GM19023 (cell line): Measurements from ENCODE around the gene PPP1R13L.
A peak's percentile ranks its signal among the peaks of the same experiment; 100 is the strongest.

Experiments used
- ATAC-seq: cut with Tn5 transposase; IDR thresholded peaks from one replicate; pipeline ENCODE4 v1.9.1; 2021; ENCODE audit warnings: mild to moderate bottlenecking, moderate library complexity; ENCODE audit not compliant: unreplicated experiment

Gene PPP1R13L

DNA sequence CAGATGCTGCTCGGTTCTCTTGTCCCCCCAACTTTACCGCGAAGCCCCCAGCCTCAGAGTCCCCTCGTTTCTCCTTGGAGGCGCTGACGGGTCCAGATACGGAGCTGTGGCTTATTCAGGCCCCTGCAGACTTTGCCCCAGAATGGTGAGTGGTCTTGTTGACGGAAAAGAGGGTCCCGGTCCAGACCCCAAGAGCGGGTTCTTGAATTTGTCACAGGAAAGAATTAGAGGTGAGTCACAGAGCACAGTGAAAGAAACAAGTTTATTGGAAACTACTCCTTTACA, 2.2 kb upstream of the PPP1R13L start:
- no peak for ATAC-seq

DNA sequence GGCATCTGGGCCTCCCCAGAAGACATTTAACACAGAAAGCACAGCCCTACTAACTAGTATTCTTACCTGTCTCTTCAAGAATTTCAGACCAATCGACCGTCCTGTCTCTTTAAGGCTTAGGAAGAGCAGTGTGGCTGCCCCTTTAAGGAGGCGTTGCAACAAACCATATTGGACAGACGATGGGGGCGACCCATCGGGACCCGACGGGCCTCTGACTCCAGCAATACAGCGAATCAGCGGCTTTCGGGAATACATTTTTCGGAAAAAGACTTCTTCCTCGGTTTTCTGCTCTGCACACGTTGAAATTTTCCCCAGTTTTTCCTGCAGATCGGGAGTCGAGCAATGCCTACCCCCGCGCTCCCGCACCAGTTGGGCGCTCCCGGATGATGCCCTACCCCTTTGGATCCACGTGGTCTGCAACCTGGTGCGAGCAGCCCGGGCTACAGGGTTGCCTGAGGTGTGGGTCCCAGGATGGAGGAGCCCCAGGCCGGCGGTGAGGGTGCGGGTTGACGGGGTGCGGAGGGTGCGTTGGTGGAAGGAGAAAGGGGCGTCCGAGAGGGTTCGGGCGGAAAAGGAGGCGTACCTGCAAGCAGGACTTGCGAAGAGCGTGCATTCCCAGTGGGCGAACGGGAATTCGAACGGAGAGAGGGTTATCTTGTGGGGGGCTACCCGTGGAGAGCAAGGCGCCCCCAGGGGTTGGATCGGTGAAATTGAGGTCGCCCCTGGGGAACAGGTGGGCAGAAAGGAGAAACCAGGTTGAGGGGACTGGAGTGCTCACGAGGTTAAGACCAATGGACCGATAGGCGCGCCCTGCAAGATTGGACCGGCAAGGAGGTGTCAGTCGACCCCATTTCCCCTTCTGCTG, 1.6 kb upstream of the PPP1R13L start, which contains the start of gene POLR1G:
POLR1G (plus strand) TSS at position 419 of the 865 bp plus-strand sequence; CDS start at position 472, 53 bp downstream.
- peak; percentile 74 for ATAC-seq

DNA sequence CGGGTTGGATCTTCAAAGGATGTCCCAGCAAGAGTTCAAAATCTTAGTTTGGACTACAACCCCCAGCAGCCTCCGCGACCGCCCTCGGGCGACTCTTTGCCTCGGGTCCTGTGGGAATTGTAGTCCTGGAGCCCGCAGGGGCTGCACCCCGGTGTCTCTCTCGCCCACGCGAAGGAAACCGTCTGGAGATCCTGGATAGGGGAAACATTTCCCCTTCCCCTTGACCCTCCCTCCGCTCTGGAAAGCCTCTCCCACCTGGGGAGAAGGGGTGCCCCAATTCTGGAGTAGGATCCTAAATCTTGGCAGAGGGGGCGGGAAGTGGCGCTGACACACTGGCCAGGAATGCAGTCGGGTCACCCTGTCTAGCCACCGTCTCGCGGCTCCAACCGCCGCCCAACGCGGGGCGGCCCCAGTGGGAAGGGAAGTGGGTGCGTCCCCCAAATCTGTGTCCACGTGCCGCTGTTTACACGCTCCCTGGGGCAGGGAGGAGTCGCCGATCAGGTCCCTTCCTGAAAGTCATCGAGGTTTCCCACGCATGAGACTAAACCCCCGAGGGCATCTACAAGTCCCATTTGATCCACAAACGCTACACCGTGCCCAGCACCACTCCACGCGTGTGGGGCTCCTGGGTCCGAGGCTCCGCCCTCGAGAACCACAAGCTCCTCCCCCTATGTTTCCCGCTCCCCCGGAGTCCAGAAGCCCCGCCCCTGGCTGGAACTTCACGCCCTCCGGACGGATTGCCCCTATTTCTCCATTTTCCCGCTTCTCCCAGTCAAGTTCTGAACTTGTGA, 761 bp upstream of the PPP1R13L start:
- ATAC-seq, result peak; percentile 56

DNA sequence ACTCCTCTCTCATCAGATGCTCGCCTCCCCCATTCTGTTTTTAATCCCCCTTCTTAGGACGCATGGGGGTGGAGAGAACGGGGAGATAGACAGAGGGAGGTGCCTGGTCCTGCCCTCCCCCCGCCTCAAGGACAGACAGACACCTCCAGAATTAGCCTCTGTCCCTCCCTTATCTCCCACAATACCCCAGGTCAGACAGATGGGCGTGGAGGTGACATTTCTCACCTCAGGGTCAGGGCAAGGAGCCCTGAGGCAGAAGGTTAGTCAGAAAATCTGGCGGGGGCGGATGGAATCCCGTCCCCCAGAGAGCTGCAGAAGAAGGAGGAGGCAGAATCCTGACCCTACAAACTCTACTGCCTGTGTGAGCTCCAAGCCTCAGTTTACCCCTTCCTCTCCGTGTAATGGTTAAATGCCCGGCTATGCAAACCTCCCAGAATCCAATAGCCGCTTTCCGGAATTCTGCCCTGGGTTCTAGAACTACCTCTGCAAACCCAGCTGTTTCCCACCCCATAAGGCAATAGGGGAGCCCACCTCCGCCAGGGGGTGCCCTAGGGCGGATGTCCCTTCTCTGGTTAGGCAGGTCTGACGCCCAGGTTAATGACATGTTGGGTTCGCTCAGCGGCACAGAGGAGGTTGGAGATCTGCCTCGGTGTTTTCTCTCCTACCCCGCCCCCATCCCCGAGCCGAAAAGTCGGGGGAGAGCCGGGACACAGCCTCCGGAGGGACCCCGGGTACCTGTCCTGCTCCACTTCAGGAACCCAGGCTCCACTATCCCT, 900 bp downstream of the PPP1R13L start:
- no peak for ATAC-seq

DNA sequence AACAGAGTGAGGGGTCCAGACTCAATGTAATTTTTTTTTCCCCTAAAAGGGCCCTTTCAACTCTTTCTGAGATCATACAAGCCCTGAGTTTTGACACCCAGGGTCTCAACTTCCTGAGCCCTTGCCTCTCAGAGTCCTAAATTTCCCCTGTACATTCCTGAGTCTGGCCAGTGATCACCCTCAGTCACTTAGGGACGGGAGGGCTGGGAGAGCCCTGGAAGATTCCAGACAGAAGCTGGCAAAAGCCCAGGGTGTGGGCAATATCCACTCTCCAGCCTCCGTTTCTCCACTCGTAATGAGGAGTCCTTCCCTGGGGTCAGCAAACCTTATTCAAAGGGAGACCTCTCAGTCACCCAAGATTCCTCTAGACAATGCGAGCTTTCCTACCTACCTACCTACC, 1.6 kb downstream of the PPP1R13L start:
- no peak for ATAC-seq

DNA sequence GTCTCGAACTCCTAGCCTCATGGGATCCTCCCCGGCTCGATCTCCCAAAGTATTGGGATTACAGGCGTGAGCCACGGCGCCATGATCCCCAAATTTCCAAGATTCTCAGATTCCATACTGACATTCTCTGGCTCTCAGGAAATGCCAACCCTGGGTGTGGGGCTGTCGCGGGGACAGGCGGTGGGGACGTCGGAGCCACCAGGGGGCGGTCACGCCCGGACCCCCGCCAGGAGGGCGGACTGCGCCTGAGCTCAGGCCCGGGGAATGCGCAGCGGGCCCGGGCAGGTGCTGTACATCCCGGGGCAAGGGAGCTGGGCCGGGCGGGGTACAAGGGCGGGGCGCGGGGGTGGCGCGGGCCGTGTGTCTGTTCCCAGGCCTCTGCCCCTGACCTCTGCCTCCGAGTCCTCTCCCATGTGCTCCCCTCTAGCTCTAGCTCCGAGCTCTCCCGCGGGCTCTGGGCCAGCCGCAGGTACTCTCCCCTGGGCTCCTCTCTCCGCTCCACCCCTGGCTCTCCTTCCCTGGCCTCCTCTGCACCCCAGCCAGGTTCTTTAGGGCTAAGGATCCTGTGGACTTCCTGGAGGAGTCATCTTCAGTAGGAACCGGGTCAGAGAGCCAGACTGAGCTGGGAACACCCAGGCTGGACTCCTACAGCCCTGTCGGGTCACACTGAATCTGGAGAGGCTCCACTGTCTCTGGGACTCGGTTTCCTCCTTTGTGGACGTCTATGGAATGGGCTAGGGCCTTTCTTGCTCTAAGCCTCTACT, 2.4 kb downstream of the PPP1R13L start:
- ATAC-seq, result no peak

DNA sequence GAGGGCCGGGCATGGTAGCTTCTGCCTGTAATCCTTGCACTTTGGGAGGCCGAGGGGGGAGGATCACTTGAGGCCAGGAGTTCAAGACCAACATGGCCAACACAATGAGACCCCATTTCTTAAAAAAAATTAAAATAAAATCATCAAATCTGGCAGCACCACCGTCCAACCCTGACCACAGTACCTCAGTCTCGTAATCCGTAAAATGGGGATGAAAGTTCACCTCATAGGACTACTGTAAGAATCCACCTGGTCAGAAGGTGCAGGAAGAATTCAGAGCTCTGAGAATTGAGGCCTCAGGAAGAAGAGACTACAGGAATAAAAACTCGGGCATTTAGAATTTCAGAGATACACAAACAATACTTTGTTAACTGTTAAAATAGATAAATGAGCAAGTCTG, 3.1 kb downstream of the PPP1R13L start:
- no peak for ATAC-seq

DNA sequence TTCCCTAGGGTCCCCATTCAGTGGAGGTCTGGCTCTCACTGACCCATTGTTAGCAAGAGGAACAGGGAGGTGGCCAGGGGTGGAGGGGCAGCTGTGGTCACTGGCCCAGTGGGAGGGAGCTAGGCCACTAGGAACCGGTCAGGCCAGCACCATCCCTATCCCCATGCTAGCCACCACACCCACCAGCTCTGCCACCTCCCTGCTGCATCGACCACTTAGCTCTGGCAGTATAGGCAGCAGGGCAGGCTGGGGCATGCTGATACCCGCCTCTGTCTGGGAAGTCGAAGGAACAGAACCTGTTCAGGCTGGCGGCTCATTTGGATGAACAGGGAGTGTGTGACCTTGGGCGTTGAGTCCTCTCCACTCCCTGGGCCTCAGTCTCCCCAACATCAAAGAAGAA, 4.7 kb downstream of the PPP1R13L start:
- no peak for ATAC-seq

DNA sequence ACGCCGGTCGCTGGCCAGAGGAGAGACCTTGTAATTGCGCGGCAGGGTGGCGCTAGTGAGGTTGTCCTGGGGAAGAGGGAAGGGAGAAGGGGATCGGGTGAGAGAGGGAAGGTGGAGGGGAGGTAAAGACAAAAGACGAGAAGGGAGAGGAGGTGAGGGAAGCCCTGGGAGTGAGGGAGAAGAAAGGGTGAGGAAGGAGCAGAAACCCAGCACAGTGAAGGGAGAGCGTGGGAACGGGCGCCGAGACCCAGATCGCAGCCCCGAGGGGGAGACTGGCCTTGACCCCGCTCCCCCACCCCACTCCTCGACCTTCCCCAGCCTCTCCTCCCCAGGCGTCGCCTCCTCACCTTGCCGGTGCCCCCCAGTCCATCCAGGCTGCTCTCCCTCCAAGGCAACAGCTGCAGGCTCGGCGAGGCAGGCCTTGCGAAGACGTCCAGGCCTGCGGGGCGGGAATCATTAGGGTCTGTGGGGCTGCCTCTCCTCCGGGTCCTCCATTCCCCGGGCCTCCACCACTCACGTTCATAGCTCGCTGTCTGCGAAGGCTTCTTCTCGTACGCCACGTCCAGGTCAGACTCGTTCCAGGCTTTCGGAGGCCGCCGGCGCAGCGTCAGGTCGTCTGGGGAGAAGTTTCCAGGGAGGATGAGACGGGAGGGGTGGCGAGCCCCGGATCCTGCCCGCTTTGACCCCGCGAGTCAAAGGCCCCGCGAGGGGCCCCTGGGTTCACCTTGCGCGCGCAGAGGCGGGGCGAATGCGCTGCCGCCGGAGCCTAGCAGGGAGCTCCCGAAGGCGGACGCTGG, 8.8 kb downstream of the PPP1R13L start:
- no peak for ATAC-seq

DNA sequence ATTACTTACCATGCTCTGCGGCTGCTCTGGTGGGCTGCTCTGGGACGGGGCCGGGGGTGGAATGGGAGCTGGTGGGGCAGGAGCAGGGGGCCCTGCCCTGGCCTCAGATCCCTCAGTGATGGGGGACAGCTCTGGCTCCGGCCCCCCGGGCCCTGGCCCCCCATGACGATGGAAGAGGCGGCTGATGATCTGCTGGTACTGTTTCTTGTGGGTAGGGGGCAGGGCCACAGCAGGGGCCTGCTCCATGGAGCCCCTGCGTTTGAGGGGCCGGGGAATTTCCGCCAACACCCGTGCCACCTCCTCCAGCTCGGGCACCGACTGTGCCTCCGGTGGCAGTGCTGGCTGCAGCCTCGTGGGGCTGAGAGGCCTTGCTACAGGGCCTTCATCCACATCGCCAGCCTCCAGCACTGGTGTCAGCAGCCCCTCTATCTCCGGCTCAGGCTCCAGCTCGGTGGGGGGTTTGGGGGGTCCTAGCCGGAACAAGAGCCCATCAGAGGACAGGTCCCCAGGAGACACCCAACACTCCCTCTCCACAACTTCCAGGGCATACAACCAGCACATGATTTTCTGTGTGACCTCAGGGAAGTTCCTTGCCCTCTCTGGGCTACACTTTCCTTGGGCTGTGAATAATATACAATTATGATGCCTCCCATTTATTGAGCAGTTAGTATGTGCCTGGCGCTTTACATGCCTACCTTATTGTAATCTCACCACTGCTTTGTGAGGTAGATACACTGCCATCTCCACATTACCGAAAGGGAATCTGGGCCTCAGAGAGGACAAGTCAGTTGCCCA, 12.8 kb downstream of the PPP1R13L start:
- ATAC-seq, result no peak

DNA sequence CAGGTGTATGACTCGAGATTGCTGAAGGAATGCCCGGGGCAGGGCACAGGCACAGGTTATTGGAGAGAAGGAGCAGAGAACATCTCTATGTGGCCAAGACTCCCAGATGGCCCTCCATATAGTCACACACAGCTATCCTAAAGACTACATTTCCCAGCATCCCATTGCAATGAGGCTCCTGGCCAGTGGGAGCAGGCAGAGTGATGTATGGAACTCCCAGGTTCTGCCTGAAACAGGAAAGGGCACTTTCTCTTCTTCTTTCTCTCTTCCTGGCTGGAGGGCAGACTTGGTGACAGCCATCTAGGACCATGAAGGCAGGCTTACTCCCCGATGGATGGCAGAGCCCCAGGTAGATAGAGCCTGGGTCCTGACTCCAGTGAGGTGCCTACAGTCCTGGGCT, 13.5 kb downstream of the PPP1R13L start:
- no peak for ATAC-seq

DNA sequence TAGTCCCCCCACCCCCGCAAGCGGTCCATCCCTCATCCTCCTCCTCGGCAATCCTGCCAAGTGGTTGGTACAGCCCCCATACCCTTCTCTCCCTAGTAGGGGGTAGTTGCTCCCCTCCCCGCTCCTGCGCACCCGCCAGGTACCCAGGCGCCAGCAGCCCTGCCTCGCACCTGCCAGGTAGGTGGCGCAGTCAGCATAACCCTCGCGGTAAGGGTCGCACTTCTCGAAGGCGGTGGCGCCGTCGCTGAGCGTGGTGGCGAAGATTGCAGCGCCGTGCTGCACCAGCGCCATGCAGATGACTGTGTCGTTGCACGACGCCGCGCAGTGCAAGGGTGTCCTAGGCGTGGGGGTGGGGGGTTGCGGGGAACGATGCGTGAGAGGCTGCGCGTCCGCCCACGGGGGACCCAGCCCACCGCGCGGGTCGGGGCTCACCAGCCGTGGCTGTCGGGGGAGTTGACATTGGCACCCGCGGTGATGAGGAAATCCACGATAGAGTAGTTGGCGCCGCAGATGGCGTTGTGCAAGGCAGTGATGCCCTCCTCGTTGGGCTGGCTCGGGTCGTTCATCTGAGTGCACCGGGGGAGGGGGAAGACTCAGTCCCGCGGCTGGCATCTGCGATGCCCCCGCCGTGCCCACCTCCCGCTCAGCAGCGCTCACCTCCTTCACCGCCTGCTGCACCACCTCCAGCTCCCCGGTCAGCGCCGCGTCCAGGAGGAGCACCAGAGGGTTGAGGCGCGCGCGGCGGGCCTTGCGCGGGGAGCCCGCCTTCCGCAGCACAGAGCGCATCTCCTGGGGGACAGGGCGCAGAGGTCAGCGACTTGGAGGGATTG, 19.3 kb downstream of the PPP1R13L start:
- no peak for ATAC-seq

DNA sequence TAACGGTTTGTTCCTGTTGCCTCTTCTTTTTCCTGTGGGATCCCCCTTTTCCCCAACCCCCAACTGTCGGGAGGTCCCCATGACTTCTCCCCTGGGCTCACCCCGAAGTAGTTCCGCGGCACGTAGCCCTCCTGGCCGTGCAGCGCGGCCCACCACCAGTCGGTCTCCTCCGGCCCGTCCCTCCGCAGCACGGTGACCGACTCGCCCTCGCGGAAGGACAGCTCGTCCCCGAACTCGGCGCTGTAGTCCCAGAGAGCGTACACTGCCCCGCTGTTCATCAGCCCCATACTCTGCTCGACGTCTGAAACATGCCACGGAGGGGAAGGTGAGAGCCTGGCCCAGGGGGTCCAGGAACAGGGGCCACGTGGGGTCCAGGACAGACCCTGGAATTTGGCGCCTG, 22.4 kb downstream of the PPP1R13L start:
- ATAC-seq, result no peak

DNA sequence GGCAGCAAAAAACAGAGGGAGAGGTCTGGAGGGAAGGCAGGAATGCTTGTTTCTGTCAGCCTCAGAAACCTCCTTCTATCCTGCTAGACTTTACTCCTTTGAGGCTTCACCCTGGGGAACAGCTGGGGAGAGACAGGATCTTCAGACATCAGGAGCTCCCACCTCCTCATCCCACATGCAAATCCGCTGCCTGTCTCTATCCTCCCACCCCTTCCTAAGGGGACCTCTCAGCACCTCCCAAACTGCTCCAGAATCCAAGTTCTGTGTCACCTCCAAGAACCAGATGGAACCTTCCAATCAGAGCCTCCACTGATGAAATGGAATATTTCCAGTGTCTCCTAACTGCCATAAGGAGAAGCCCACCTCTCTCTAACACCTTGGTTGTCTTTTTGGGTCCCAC, 24.8 kb downstream of the PPP1R13L start:
- ATAC-seq, result no peak

DNA sequence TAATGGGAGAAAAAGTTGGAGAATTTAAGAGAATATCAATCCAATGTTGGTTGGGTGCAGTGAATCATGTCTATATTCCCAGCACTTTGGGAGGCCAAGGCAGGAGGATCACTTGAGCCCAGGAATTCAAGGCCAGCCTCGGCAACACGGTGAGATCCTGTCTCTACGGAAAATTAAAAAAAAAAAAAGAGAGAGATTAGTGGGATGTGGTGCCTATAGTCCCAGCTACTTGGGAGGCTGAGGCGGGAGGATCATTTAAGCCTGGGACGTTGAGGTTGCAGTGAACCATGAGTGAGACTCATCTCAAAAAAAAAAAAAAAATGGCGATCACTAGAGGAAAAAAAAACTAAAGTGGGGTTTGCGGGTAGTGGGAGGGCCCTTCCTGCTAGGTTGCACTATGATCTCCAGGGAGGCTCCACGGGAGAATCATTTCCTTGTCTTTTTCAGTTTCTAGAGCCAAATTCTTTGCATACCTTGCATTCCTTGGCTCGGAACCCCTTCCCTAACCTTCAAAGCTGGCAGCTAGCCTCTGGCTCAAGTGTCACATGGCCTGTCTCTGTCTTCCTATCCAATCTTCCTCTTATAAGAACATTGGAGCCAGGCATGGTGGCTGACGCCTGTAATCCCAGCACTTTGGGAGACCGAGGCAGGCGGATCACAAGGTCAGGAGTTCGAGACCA, 28.7 kb downstream of the PPP1R13L start:
- no peak for ATAC-seq

DNA sequence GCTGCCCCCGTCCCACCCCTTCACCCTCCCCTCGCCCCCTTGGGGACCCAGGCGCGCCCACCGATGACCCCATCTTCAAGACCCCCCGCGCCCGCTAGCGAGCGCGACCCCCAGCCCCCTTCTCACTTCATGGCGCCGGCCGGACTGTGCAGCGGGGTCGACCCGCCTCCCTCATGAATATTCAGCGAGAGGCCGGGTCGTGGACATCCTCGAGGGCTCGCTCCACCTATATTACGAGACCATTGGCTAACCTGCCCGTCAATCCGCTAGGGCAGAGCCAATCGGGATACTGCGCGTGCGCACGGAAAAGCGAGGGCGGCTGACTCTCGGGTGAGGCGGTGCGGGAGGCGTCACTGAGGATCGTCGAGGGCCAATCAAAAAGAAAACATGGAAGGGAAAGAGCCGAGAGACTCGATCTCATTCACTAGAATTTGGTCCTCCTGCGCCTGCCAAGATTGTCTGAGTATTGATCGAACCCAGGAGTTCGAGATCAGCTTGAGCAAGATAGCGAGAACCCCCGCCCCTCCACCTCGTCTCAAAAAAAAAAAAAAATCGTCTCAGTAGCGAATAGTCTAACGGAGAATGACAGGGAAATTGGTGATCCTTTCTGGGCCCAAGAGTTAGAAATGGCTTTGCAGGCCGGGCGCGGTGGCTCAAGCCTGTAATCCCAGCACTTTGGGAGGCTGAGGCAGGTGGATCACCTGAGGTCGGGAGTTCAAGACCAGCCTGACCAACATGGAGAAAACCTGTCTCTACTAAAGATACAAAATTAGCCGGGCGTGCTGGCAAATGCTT, 34.3 kb downstream of the PPP1R13L start, which contains the start of gene ERCC2:
ERCC2 (minus strand) TSS at position 164 of the 795 bp plus-strand sequence; CDS start at position 131, 33 bp downstream.
- peak; percentile 92 for ATAC-seq
